GM10266 (cell line): ENCODE measurements around the gene DCBLD2.
A peak's percentile ranks its signal among the peaks of the same experiment; 100 is the strongest.

Experiments
- DNase-seq: peaks from one replicate; pipeline ENCODE4 v3.0.0; 2012; ENCODE audit errors: extremely low spot score
- TF ChIP-seq, protein P1 (sequence below): IDR thresholded peaks from 2 replicates; pipeline ENCODE4 v1.5.1; 2012; ENCODE audit warnings: mild to moderate bottlenecking, low read depth; ENCODE audit not compliant: control insufficient read depth, insufficient read depth; ENCODE audit errors: missing control alignments

DCBLD2 gene

DNA sequence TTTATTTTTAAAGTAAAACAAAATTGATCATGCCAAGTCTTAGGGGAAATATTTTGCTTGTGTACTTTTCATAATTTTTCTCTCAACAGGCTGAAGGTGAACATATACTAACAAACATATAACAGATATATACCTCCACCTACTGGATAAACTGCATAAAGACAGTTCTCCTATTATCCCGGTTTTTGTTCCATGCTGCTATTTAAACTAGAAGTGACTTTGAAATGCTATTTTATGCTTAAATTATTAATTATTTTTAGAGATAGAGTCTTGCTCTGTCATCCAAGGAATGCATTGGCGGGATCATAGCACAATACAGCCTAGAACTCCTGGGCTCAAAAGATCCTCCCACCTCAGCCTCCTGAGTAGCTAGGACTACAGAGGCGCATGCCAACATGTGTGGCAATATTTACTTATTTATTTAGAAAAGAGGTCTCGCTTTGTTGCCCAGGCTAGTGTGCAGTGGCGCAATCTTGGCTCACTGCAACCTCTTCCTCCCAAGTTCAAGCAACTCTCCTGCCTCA is 88.6 kb downstream of the DCBLD2 start:
- TF ChIP-seq, protein P1, sequence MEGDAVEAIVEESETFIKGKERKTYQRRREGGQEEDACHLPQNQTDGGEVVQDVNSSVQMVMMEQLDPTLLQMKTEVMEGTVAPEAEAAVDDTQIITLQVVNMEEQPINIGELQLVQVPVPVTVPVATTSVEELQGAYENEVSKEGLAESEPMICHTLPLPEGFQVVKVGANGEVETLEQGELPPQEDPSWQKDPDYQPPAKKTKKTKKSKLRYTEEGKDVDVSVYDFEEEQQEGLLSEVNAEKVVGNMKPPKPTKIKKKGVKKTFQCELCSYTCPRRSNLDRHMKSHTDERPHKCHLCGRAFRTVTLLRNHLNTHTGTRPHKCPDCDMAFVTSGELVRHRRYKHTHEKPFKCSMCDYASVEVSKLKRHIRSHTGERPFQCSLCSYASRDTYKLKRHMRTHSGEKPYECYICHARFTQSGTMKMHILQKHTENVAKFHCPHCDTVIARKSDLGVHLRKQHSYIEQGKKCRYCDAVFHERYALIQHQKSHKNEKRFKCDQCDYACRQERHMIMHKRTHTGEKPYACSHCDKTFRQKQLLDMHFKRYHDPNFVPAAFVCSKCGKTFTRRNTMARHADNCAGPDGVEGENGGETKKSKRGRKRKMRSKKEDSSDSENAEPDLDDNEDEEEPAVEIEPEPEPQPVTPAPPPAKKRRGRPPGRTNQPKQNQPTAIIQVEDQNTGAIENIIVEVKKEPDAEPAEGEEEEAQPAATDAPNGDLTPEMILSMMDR = peak; percentile 56
- peak; percentile 28 for DNase-seq

DNA sequence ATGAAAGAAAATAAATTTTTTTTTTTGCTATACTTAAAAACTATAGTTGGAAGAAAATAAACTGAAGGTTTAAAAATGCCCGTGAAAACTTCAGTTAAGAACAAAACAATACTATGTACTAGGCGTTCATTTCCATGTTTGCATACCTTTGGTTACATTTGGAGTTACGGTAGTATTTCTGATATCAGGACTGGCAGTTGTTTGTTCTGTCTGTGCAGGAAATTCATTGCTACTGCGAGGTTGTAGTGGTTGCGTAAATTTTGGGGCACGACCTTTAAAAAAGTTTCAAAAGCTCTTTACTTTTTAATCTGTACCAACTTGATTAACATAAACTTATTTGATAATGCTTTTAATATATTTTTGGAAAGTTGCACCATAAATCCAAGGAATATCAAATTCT is 90.4 kb downstream of the DCBLD2 start:
- TF ChIP-seq, protein P1 = no peak
- no peak for DNase-seq

DNA sequence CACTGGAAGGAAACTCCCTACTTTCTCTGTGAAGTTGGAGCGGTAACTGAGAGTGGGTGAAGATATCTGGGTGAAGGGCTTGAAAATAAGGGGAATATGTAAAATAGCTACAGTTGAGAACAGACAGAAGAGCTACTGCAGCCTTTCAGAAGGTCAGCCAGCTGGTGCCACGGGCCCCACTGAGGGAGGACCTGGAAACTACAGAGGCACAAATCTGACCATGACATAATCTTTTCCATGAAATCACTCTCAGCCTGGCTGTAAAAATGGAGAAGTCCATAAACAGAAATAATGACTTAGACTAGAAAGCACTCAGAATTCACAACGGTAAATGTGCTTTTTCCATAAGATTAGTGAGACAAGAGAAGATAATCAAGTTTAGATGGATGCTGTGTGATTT is 91.9 kb downstream of the DCBLD2 start:
- TF ChIP-seq, protein P1 = no peak
- peak; percentile 25 for DNase-seq

DNA sequence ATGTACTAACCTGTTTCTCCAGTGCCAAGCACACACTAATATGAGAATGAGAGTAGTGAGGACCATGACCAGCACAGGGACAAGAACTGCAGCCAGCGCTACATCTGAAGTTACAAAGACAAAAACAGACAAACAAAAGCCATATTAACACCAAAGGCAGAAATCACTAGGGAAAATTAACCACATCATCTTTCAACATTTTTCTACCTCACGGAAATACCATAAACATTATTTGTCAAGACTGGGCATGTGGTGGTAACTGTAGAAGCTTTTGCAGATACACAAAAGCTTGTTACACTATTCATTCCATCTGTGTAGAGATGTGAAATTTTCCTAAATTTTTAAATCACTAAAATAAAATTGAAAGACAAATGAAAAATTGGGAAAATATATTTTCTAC is 93.4 kb downstream of the DCBLD2 start:
- TF ChIP-seq, protein P1 = no peak
- no peak for DNase-seq

DNA sequence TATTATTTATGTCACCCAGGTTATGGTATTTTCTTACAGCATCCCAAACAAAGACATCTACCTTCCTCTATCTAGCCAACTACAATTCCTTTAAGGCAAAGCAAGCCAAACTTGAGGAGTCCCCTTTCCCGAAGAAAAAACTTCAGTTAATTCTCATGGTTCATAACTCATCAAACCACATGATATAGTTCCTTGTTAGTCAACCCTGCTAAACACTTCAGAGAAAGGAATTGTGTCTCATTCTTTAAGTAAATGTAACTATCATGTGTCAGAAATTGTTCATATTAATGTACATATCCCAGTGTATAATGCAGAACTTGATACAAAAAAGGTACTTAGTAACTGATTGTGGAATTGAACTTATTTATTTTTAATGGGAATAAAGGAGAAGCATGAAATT is 93.9 kb downstream of the DCBLD2 start:
- TF ChIP-seq, protein P1 = no peak
- DNase-seq = no peak

DNA sequence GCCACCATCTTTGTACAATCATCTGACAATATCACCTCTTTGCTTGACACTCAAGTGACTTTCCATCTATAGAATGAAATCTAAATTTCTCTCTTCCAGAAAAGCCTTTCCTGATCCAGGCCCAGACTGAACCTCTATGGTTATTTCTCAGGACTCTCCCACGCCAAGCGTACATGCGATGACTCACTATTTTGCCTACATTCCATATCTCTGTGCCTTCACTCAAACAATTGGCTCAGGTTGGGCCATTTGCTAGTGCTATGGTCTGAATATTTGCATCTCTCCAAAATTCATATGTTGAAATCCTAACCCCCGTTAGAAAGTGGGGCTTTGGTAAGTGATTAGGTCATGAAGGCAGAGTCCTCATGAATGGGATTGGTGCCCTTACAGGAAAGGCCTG is 94.5 kb downstream of the DCBLD2 start:
- DNase-seq = no peak
- TF ChIP-seq, protein P1 = no peak

DNA sequence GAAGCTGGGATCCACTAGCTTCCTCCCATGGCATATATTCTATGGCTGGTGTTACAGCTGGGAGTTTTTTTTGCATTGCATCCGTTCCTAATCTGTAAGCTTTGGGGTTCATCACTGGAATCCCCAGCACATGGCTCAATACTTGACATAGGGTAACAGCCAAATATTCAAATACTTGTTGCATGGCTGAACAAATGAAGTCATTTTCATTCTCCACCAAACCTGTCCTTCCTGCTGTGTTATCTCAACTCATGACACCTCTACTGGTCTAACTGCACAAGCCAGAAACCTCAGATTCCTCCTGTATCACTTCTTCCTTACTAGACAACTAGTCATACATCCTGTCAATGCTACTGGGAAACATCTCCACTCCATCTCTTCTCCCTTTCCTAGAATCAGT is 95.0 kb downstream of the DCBLD2 start:
- no peak for DNase-seq
- TF ChIP-seq, protein P1 = no peak
